Gastroesophageal sphincter (tissue), 3 donors: ENCODE results near the gene PDLIM5.
"Not testable (repeated sequence)": the region's sequence is repeated elsewhere in the genome, so short reads cannot be mapped to it uniquely, and the experiment has no call there.

Experiments used
- EP300 ChIP-seq: sonication (generic); formaldehyde crosslinking; IDR thresholded peaks from one replicate; pipeline ENCODE4 v1.6.1; 2017; ENCODE audit warnings: antibody characterized with exemption, mild to moderate bottlenecking
- POLR2A ChIP-seq, 2 donors: fragments of 450-650 bp; IDR thresholded peaks; one replicate each; pipeline ENCODE4 v1.6.1; 2017; ENCODE audit warnings: antibody characterized with exemption in 2 of 2, mild to moderate bottlenecking in 2 of 2, moderate library complexity in 1 of 2
- POLR2AphosphoS5 ChIP-seq: sonication (generic); formaldehyde crosslinking; IDR thresholded peaks from one replicate; pipeline ENCODE4 v1.6.1; 2017; ENCODE audit warnings: antibody characterized with exemption
- TF ChIP-seq, protein P1 (sequence below), 4 experiments: fragments of 200-600 bp in 2 of 4; fragments of 450-650 bp in 2 of 4; sonication (generic) in 1 of 4; IDR thresholded peaks; one replicate each; pipeline ENCODE4 v1.5.1; 2017 to 2019; ENCODE audit warnings: antibody characterized with exemption in 4 of 4, mild to moderate bottlenecking in 2 of 4, moderate library complexity in 2 of 4

DNA sequence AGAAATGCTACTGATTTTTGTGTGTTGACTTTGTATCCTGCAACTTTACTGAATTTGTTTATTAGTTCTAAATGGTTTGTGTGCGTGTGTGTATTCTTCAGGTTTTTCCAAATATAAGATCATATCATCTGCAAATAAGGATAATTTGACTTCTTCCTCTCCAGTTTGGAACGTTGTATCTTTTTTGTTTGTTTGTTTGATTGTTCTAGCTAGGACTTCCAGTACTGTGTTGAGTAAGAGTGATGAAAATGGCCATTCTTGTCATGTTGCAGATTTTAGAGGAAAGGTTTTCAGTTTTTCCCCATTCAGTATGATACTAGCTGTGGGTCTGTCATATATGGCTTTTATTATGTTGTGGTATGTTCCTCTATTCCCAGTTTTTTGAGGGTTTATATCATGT, 61.8 kb downstream of the PDLIM5 start:
- TF ChIP-seq POLR2AphosphoS5; POLR2A (IDR thresholded peaks at IDR 0.05); EP300: not testable (repeated sequence)
- TF ChIP-seq, protein P1, sequence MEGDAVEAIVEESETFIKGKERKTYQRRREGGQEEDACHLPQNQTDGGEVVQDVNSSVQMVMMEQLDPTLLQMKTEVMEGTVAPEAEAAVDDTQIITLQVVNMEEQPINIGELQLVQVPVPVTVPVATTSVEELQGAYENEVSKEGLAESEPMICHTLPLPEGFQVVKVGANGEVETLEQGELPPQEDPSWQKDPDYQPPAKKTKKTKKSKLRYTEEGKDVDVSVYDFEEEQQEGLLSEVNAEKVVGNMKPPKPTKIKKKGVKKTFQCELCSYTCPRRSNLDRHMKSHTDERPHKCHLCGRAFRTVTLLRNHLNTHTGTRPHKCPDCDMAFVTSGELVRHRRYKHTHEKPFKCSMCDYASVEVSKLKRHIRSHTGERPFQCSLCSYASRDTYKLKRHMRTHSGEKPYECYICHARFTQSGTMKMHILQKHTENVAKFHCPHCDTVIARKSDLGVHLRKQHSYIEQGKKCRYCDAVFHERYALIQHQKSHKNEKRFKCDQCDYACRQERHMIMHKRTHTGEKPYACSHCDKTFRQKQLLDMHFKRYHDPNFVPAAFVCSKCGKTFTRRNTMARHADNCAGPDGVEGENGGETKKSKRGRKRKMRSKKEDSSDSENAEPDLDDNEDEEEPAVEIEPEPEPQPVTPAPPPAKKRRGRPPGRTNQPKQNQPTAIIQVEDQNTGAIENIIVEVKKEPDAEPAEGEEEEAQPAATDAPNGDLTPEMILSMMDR (IDR thresholded peaks at IDR 0.05), result not testable (repeated sequence)
